ENCODE measurements around the gene FBXL13. TPM values are rescaled to one million over a fixed set of nuclear protein-coding genes. Genes with fewer than 3 reads are reported as not detected.

Gene FBXL13
- polyA plus RNA-seq, 1 donor from 2014 or later, result 0.57 TPM

GRCh38 chr7:102983602-102984001, 91.0 kb downstream of the FBXL13 start:
- H3K9me2 ChIP-seq (ENCODE audit: insufficient read depth, low read length), result no peaks in the 10 kb centered on the region
- H3K4me3 ChIP-seq (ENCODE audit: low read length), result no peak overlapping the region
- H3K27me3 ChIP-seq (ENCODE audit: insufficient read depth, low read depth, low read length), result no peaks in the 10 kb centered on the region
- no peaks in the 10 kb centered on the region for H3F3A ChIP-seq (ENCODE audit: insufficient read depth, low read length, poor library complexity, severe bottlenecking)
- H4K20me1 ChIP-seq (ENCODE audit: insufficient read depth), result no peaks in the 10 kb centered on the region
- no peaks in the 10 kb centered on the region for H3K79me2 ChIP-seq (replicated peaks; ENCODE audit: insufficient read depth, low read length)
- no peak overlapping the region for H3K9ac ChIP-seq (ENCODE audit: low read length)
- H3K27ac ChIP-seq (ENCODE audit: low read length), result no peak overlapping the region
- TF ChIP-seq SMC3 (conservative IDR thresholded peaks at IDR 0.05; ENCODE audit: poor library complexity) (no peak), REST (IDR thresholded peaks at IDR 0.05; ENCODE audit: borderline replicate concordance) (no peak), CTCF (IDR thresholded peaks at IDR 0.05; ENCODE audit: poor library complexity, severe bottlenecking) (no peak), EP300 (conservative IDR thresholded peaks at IDR 0.05; ENCODE audit: poor library complexity, severe bottlenecking) (no peak), POLR2AphosphoS5 (IDR thresholded peaks at IDR 0.05) (no peak), TAF1 (IDR thresholded peaks at IDR 0.05; ENCODE audit: low read depth) (no peak), MXI1 (conservative IDR thresholded peaks at IDR 0.05; ENCODE audit: poor library complexity, severe bottlenecking) (no peak)
- no peaks in the 10 kb centered on the region for H3K36me3 ChIP-seq (ENCODE audit: insufficient read depth, low read length)
- no peak overlapping the region for H3K4me2 ChIP-seq (ENCODE audit: low read length)
- no peaks in the 10 kb centered on the region for H3K9me3 ChIP-seq (ENCODE audit: low read length)
- H2AFZ ChIP-seq (ENCODE audit: low read depth, low read length), result no peak overlapping the region

DNA sequence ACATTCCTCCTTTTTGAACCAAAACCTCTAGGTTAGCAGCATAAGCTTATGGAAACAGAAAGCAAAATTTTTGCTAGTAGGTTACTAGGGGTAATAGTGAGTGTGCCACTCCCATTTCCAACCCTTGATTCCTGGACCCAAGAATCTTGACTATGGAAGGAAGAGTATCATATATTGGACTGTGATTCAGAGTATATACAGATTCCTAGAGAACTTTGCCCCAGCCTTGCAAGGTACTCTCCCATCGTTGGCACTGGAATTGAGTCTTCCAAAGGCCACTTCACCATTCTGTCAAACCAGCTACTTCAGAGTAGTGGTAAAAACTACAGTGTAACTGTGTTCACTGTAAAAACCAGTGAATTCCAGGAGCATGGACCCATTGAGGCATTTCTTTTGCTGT, 92.4 kb downstream of the FBXL13 start:
- H3K36me3 ChIP-seq (ENCODE audit: insufficient read depth, low read length), result no peaks in the 10 kb centered on the region
- H3K27me3 ChIP-seq (ENCODE audit: insufficient read depth, low read depth, low read length), result no peaks in the 10 kb centered on the region
- no peak overlapping the region for H3K4me3 ChIP-seq (ENCODE audit: low read length)
- H3K9me2 ChIP-seq (ENCODE audit: insufficient read depth, low read length), result no peaks in the 10 kb centered on the region
- no peak overlapping the region for H2AFZ ChIP-seq (ENCODE audit: low read depth, low read length)
- no peak overlapping the region for H3K4me2 ChIP-seq (ENCODE audit: low read length)
- H3F3A ChIP-seq (ENCODE audit: insufficient read depth, low read length, poor library complexity, severe bottlenecking), result no peaks in the 10 kb centered on the region
- H4K20me1 ChIP-seq (ENCODE audit: insufficient read depth), result no peaks in the 10 kb centered on the region
- H3K9ac ChIP-seq (ENCODE audit: low read length), result no peak overlapping the region
- no peaks in the 10 kb centered on the region for H3K79me2 ChIP-seq (replicated peaks; ENCODE audit: insufficient read depth, low read length)
- TF ChIP-seq MXI1 (conservative IDR thresholded peaks at IDR 0.05; ENCODE audit: poor library complexity, severe bottlenecking) (no peak), REST (IDR thresholded peaks at IDR 0.05; ENCODE audit: borderline replicate concordance) (no peak), POLR2AphosphoS5 (IDR thresholded peaks at IDR 0.05) (no peak), CTCF (IDR thresholded peaks at IDR 0.05; ENCODE audit: poor library complexity, severe bottlenecking) (no peak), RAD21 (conservative IDR thresholded peaks at IDR 0.05) (no peak), EZH2 (IDR thresholded peaks at IDR 0.05; ENCODE audit: borderline replicate concordance, insufficient read depth, low read length, poor library complexity, severe bottlenecking) (no peak), SMC3 (conservative IDR thresholded peaks at IDR 0.05; ENCODE audit: poor library complexity) (no peak), TAF1 (IDR thresholded peaks at IDR 0.05; ENCODE audit: low read depth) (no peak), EP300 (conservative IDR thresholded peaks at IDR 0.05; ENCODE audit: poor library complexity, severe bottlenecking) (no peak)
- H3K9me3 ChIP-seq (ENCODE audit: low read length), result no peaks in the 10 kb centered on the region
- H3K27ac ChIP-seq (ENCODE audit: low read length), result no peak overlapping the region

All from neural cell (in vitro differentiated cells).